PC-3 (cell line): ENCODE measurements around the gene AJAP1. TPM values are rescaled to one million over a fixed set of nuclear protein-coding genes. Genes with fewer than 3 reads are reported as not detected.

Source experiments
- ATAC-seq: fragments of 200-7000 bp; cut with Tn5 transposase; 2 replicates; pipeline ENCODE4 v1.9.1; 2020; ENCODE audit warnings: mild to moderate bottlenecking, moderate library complexity
- BruUV-seq: library from RNA; stranded (reverse); fragments of 400-500 nt; replicated peaks from 2 replicates; lab custom pipeline; 2021; lab: Mats Ljungman, UMichigan
- CTCF ChIA-PET: fragments of 300-600 bp; sonication (Branson Sonifier 250); formaldehyde crosslinking; loops from one replicate; lab custom pipeline; 2022; ENCODE audit warnings: antibody characterized with exemption; lab: Charles Lee
- POLR2A ChIA-PET: fragments of 300-600 bp; sonication (Branson Sonifier 250); formaldehyde crosslinking; loops from one replicate; lab custom pipeline; 2022; ENCODE audit warnings: antibody characterized with exemption; ENCODE audit not compliant: unreplicated experiment; lab: Charles Lee
- DNase-seq: peaks from one replicate; pipeline ENCODE4 v3.0.0-alpha.2; 2015
- H2AFZ ChIP-seq: fragments of 300-600 bp; sonication (generic); 2 replicates; pipeline ENCODE4 v1.6.0; 2016; ENCODE audit warnings: antibody characterized with exemption, low read length
- H3F3A ChIP-seq: fragments of 300-600 bp; sonication (generic); one replicate; pipeline ENCODE4 v1.6.0; 2017; ENCODE audit warnings: antibody characterized with exemption, low read length, control low read depth, mild to moderate bottlenecking; ENCODE audit not compliant: unreplicated experiment
- H3K27ac ChIP-seq: fragments of 300-600 bp; sonication (generic); 2 replicates; pipeline ENCODE4 v1.5.1; 2016; ENCODE audit warnings: mild to moderate bottlenecking, low read length
- H3K27me3 ChIP-seq: fragments of 300-600 bp; sonication (generic); 2 replicates; pipeline ENCODE4 v1.6.1; 2016; ENCODE audit warnings: low read length, mixed read lengths
- H3K36me3 ChIP-seq: fragments of 300-600 bp; sonication (generic); 2 replicates; pipeline ENCODE4 v1.6.1; 2016; ENCODE audit warnings: low read depth, mixed run types, low read length, mixed read lengths
- H3K4me1 ChIP-seq: fragments of 300-600 bp; sonication (generic); 2 replicates; pipeline ENCODE4 v1.5.1; 2016; ENCODE audit warnings: low read length; ENCODE audit not compliant: insufficient read depth
- H3K4me2 ChIP-seq: fragments of 300-600 bp; sonication (generic); 2 replicates; pipeline ENCODE4 v1.6.0; 2016; ENCODE audit warnings: low read length
- H3K4me3 ChIP-seq: fragments of 300-600 bp; sonication (generic); 2 replicates; pipeline ENCODE4 v1.5.1; 2016; ENCODE audit warnings: mild to moderate bottlenecking, low read length, mixed read lengths
- H3K79me2 ChIP-seq: fragments of 300-600 bp; sonication (generic); 2 replicates; pipeline ENCODE4 v1.6.1; 2017; ENCODE audit warnings: low read length, mixed read lengths
- H3K9ac ChIP-seq: fragments of 300-600 bp; sonication (generic); 2 replicates; pipeline ENCODE4 v1.6.0; 2016; ENCODE audit warnings: mild to moderate bottlenecking, low read length
- H3K9me2 ChIP-seq: fragments of 300-600 bp; sonication (generic); replicated peaks from 2 replicates; pipeline ENCODE4 v1.6.1; 2016; ENCODE audit warnings: mixed run types, low read length, mixed read lengths
- H3K9me3 ChIP-seq: fragments of 300-600 bp; sonication (generic); 2 replicates; pipeline ENCODE4 v1.6.1; 2016; ENCODE audit warnings: low read length, mixed read lengths
- H4K20me1 ChIP-seq: fragments of 300-600 bp; sonication (generic); 2 replicates; pipeline ENCODE4 v1.6.1; 2016; ENCODE audit warnings: low read length, mixed read lengths
- EZH2 ChIP-seq: fragments of 300-600 bp; sonication (generic); IDR thresholded peaks from one replicate; pipeline ENCODE4 v1.6.1; 2017; ENCODE audit warnings: antibody characterized with exemption, mild to moderate bottlenecking, low read length; ENCODE audit not compliant: unreplicated experiment
- EZH2phosphoT487 ChIP-seq: fragments of 300-600 bp; sonication (generic); IDR thresholded peaks from 2 replicates; pipeline ENCODE4 v1.6.1; 2018; ENCODE audit warnings: mild to moderate bottlenecking, antibody characterized with exemption, low read length, borderline replicate concordance
- intact Hi-C: fragments of 100-400 bp; cut with micrococcal nuclease; formaldehyde crosslinking; loops from 2 replicates; pipeline ENCODE4 v1.9.0; 2023
- total RNA-seq: library from RNA; depleted of rRNA; stranded (reverse); fragments of >200 nt; gene quantifications from 2 replicates; pipeline ENCODE4 v1.2.3, GENCODE V29; 2014
- TF ChIP-seq, protein P1 (sequence below): fragments of 300-600 bp; sonication (generic); conservative IDR thresholded peaks from 2 replicates; pipeline ENCODE4 v1.5.1; 2017; ENCODE audit warnings: antibody characterized with exemption, low read depth, mild to moderate bottlenecking, low read length

The AJAP1 gene
- total RNA-seq, 1 experiment from 2014 or later, result not detected

- Histone ChIP-seq H2AFZ (no peak overlapping the region), H3K9ac (no peak overlapping the region), H4K20me1 (no peaks in the 10 kb centered on the region), H3K9me3 (no peaks in the 10 kb centered on the region), H3K27me3 (peaks cover 13% of the 10 kb centered on the region), H3K4me2 (no peak overlapping the region), H3K79me2 (no peaks in the 10 kb centered on the region), H3K9me2 (no peaks in the 10 kb centered on the region), H3K36me3 (no peaks in the 10 kb centered on the region), H3K4me1 (no peaks in the 10 kb centered on the region), H3F3A (no peaks in the 10 kb centered on the region), H3K4me3 (no peak overlapping the region), H3K27ac (no peak overlapping the region)
- no peak for ATAC-seq
- POLR2A ChIA-PET, result no interaction called here
- TF ChIP-seq EZH2phosphoT487 (no peak), EZH2 (no peak)
- TF ChIP-seq, protein P1, sequence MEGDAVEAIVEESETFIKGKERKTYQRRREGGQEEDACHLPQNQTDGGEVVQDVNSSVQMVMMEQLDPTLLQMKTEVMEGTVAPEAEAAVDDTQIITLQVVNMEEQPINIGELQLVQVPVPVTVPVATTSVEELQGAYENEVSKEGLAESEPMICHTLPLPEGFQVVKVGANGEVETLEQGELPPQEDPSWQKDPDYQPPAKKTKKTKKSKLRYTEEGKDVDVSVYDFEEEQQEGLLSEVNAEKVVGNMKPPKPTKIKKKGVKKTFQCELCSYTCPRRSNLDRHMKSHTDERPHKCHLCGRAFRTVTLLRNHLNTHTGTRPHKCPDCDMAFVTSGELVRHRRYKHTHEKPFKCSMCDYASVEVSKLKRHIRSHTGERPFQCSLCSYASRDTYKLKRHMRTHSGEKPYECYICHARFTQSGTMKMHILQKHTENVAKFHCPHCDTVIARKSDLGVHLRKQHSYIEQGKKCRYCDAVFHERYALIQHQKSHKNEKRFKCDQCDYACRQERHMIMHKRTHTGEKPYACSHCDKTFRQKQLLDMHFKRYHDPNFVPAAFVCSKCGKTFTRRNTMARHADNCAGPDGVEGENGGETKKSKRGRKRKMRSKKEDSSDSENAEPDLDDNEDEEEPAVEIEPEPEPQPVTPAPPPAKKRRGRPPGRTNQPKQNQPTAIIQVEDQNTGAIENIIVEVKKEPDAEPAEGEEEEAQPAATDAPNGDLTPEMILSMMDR, result no peak
- no peak for DNase-seq
- CTCF ChIA-PET, result no interaction called here
- intact Hi-C loops, result no loop called here
- BruUV-seq, result no TSS peak
Observed at GRCh38 chr1:4724695-4725250, 70.4 kb downstream of the AJAP1 start.

- no TSS peak for BruUV-seq
- no peak overlapping the region for H3K4me2 ChIP-seq
Observed at GRCh38 chr1:4725416-4725815, 71.0 kb downstream of the AJAP1 start.

More at GRCh38 chr1:4725416-4725815, 71.0 kb downstream of the AJAP1 start:
- Histone ChIP-seq H3K9me2 (no peaks in the 10 kb centered on the region), H2AFZ (no peak overlapping the region), H3K9me3 (no peaks in the 10 kb centered on the region), H3K79me2 (no peaks in the 10 kb centered on the region), H3F3A (no peaks in the 10 kb centered on the region), H3K4me1 (no peaks in the 10 kb centered on the region), H4K20me1 (no peaks in the 10 kb centered on the region), H3K36me3 (no peaks in the 10 kb centered on the region), H3K27me3 (peaks cover 17% of the 10 kb centered on the region), H3K9ac (no peak overlapping the region), H3K4me3 (no peak overlapping the region), H3K27ac (no peak overlapping the region)
- ChIA-PET CTCF (no interaction called here), POLR2A (no interaction called here)
- DNase-seq (no peak), ATAC-seq (no peak)
- intact Hi-C loops, result no loop called here
- TF ChIP-seq, protein P1, result no peak
- TF ChIP-seq EZH2phosphoT487 (no peak), EZH2 (no peak)
